ENCODE results near the gene DRC3. TPM values are rescaled to one million over a fixed set of nuclear protein-coding genes. Genes with fewer than 3 reads are reported as not detected.

Gene DRC3
- total and polyA plus RNA-seq, 10 of the 15 experiments (the other 5 are each of a cell fraction or from before 2014, with no cell fraction given), result 0.18 to 2.3 (median 0.60) TPM; not detected in 3

GRCh38 chr17:18033442-18034099 lies 60.9 kb downstream of the DRC3 start (continued):
- TF ChIP-seq, protein P1, sequence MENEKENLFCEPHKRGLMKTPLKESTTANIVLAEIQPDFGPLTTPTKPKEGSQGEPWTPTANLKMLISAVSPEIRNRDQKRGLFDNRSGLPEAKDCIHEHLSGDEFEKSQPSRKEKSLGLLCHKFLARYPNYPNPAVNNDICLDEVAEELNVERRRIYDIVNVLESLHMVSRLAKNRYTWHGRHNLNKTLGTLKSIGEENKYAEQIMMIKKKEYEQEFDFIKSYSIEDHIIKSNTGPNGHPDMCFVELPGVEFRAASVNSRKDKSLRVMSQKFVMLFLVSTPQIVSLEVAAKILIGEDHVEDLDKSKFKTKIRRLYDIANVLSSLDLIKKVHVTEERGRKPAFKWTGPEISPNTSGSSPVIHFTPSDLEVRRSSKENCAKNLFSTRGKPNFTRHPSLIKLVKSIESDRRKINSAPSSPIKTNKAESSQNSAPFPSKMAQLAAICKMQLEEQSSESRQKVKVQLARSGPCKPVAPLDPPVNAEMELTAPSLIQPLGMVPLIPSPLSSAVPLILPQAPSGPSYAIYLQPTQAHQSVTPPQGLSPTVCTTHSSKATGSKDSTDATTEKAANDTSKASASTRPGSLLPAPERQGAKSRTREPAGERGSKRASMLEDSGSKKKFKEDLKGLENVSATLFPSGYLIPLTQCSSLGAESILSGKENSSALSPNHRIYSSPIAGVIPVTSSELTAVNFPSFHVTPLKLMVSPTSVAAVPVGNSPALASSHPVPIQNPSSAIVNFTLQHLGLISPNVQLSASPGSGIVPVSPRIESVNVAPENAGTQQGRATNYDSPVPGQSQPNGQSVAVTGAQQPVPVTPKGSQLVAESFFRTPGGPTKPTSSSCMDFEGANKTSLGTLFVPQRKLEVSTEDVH (IDR thresholded peaks at IDR 0.05; ENCODE audit: low read depth, partially characterized antibody), result peak; percentile 52
- TF ChIP-seq CREB1 (IDR thresholded peaks at IDR 0.05; ENCODE audit: low read depth) (0 out of 2 replicates have a peak, but pooled peaks have one; percentile 15), MXI1 (IDR thresholded peaks at IDR 0.05; ENCODE audit: low read depth, low read length) (0 out of 2 replicates have a peak, but pooled peaks have one; percentile 37), SKIL (IDR thresholded peaks at IDR 0.05; ENCODE audit: low read depth, poor library complexity, severe bottlenecking) (peak; percentile 54), POLR2AphosphoS5 (IDR thresholded peaks at IDR 0.05; ENCODE audit: low read length) (no peak), ZBTB40 (IDR thresholded peaks at IDR 0.05; ENCODE audit: borderline replicate concordance) (peak; percentile 70; the same call in 1 of the 2 replicates), IKZF1 (conservative IDR thresholded peaks at IDR 0.05) (peak; percentile 73; the same call in 1 of the 2 replicates), CREM (IDR thresholded peaks at IDR 0.05; ENCODE audit: low read depth) (peak; percentile 53; the same call in 1 of the 2 replicates), SMC3 (IDR thresholded peaks at IDR 0.05; ENCODE audit: borderline replicate concordance, low read length) (peak; percentile 83), SPI1 (IDR thresholded peaks at IDR 0.05; ENCODE audit: borderline replicate concordance, insufficient read depth, low read depth, low read length) (peak; percentile 86), ZSCAN29 (IDR thresholded peaks at IDR 0.05) (no peak), CBX3 (IDR thresholded peaks at IDR 0.05; ENCODE audit: borderline replicate concordance, low read depth) (no peak), STAT1 (conservative IDR thresholded peaks at IDR 0.05) (no peak)
